Gastroesophageal sphincter (tissue), 3 donors: Measurements from ENCODE around the gene KMT2B.

Source experiments
- POLR2A ChIP-seq, 2 donors: fragments of 450-650 bp; IDR thresholded peaks; one replicate each; pipeline ENCODE4 v1.6.1; 2017; ENCODE audit warnings: antibody characterized with exemption in 2 of 2, mild to moderate bottlenecking in 2 of 2, moderate library complexity in 1 of 2
- POLR2AphosphoS5 ChIP-seq: sonication (generic); formaldehyde crosslinking; IDR thresholded peaks from one replicate; pipeline ENCODE4 v1.6.1; 2017; ENCODE audit warnings: antibody characterized with exemption
- TF ChIP-seq, protein P1 (sequence below), 4 experiments: fragments of 200-600 bp in 2 of 4; fragments of 450-650 bp in 2 of 4; sonication (generic) in 1 of 4; IDR thresholded peaks; one replicate each; pipeline ENCODE4 v1.5.1; 2017 to 2019; ENCODE audit warnings: antibody characterized with exemption in 4 of 4, mild to moderate bottlenecking in 2 of 4, moderate library complexity in 2 of 4

DNA sequence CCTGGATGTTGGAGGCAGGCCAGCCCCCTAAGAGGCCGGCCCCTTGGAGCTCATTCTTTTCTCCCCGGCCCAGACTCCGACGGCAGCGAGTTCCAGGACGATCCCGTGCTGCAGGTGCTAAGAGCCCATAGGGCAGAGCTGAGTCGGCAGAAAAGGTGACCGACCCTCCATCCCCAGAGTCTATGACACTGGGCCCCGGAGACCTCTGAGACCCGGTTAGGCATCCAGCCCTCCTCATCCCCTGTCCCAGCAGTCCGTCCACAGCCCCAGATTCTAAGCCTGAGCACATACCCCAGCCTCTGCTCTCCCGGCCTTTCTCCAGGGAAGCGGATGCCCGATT, 50.2 kb downstream of the KMT2B start:
- TF ChIP-seq POLR2A (IDR thresholded peaks at IDR 0.05) (no peak), POLR2AphosphoS5 (no peak)
- TF ChIP-seq, protein P1, sequence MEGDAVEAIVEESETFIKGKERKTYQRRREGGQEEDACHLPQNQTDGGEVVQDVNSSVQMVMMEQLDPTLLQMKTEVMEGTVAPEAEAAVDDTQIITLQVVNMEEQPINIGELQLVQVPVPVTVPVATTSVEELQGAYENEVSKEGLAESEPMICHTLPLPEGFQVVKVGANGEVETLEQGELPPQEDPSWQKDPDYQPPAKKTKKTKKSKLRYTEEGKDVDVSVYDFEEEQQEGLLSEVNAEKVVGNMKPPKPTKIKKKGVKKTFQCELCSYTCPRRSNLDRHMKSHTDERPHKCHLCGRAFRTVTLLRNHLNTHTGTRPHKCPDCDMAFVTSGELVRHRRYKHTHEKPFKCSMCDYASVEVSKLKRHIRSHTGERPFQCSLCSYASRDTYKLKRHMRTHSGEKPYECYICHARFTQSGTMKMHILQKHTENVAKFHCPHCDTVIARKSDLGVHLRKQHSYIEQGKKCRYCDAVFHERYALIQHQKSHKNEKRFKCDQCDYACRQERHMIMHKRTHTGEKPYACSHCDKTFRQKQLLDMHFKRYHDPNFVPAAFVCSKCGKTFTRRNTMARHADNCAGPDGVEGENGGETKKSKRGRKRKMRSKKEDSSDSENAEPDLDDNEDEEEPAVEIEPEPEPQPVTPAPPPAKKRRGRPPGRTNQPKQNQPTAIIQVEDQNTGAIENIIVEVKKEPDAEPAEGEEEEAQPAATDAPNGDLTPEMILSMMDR (IDR thresholded peaks at IDR 0.05): no peak
